ENCODE data around the gene TEKT5. TPM values are rescaled to one million over a fixed set of nuclear protein-coding genes. Genes with fewer than 3 reads are reported as not detected.
"Not testable (repeated sequence)": the region's sequence is repeated elsewhere in the genome, so short reads cannot be mapped to it uniquely, and the experiment has no call there.

TEKT5 gene
- total RNA-seq, 1 donor from 2014 or later, result not detected

DNA sequence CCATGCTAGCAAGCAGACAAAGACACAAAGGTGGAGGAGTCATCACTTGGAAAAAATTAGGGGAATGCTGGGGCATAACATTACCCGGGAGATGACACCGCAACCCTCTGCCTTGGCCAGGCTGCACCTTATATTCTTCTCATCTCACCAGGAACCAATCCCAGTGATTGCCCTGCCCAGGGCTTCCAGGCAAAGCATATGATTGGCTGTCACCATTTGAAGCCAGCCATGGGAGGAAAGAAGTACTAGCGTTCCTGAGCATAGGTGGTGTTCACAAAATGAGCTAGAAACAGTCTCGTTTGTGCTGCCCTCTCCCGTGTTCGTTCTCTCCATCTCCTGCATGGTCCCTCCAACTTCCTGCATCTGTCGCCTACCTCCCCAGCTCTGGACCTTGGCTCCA lies 29.6 kb downstream of the TEKT5 start:
- no peak for DNase-seq
- ATAC-seq (ENCODE audit: poor library complexity), result no peak
- intact Hi-C loops (cut with DNase I), result no loop called here

DNA sequence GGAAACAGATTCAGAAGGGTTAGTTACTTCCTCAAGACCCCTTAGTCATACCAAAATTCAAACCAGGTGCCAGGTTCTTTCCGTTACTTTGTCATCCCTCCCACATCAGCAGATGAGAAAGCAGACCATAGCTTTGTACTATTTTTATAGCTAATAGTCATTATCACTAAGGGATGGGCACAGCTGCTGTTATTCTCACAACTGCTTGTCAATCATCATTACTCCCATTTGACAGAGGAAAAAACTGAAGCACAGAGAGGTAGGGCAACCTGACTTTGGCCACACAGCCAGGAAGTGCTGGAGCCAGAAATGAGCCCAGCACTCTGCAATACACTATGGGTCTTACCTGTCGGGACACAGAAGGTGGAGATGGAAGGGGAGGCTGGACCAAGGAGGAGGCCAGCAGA lies 30.0 kb downstream of the TEKT5 start:
- ATAC-seq (ENCODE audit: poor library complexity) (no peak), DNase-seq (no peak)
- intact Hi-C loops (cut with DNase I), result no loop called here

DNA sequence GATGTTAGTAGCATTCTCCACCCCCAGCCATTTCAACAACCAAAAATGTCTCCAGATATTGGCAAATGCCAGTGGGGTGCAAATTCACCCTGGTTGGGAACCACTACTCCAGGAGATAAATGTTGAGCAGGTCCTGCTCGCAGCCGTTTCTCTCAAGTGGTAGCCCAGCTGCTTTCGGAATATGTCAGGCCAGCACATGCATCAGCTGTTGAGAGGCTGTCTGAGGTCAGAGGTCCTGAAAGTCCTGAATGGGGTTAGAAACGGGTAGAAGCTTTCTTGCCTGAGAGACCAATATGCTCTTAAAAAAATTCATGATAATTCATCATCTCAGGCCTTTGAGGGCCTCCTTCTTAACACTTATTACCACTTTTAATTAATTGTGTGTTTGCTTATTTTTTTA lies 31.0 kb downstream of the TEKT5 start:
- ATAC-seq (ENCODE audit: poor library complexity) (no peak), DNase-seq (no peak)
- intact Hi-C loops (cut with DNase I), result no loop called here

DNA sequence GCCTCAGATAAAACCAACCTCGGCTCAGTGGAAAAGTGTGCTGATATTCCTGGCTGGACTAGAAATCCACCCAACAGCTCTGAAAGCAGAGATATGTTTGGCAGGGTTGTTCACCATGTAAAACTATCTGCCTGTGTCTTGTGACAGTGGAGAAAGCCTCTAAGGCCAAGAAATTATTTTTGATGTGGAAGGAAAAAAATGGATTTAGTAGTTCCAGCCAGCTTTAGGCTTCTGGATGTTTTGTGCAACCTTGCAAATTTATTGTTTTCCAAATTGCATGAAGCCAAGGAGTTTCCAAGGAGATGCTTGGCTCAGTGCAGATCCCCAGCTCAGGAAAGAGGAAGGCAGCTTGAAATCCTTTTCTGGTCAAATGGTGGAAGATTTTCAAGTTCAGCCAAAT lies 31.6 kb downstream of the TEKT5 start:
- ATAC-seq (ENCODE audit: poor library complexity), result peak; percentile 65
- intact Hi-C loops (cut with DNase I), result no loop called here
- DNase-seq, result no peak

DNA sequence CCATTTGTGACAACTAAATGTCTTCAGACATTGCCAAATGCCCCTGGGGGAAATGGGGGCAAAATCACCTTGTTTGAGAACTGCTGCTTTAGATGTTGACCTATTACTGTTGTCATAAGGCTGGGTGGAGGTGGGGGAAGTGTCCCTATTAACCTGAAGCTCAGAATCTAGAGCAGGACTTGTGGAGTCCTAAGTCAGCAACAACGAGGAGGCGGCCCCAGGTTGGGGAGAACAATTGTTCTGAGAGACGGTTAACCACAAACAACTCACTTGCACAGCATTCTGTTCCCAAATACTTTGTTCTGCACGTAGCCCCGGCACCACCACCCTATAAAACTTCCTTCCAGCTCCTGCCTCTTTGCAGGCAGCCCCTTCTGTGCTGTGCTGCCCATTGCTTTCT lies 32.5 kb downstream of the TEKT5 start:
- intact Hi-C loops (cut with DNase I), result no loop called here
- ATAC-seq (ENCODE audit: poor library complexity) (no peak), DNase-seq (no peak)

DNA sequence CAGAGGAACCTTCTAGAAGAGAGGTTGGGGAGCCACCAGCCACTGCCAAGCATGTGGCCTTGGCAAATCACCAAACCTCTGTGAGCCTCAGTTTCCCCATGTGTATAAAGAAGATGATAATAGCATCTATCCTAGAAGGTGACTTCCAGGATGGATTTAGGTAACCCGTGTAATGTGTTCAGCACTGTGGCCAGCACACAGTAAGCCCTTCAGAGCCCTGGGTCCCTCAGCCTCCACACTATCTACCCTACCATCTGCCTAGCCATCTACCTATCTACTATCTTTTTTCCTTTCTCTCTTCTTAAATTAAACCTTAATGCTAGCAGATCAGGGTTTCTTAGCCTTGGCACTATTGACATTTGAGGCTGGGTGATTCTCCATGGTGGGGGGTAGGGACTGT lies 33.0 kb downstream of the TEKT5 start:
- intact Hi-C loops (cut with DNase I), result no loop called here
- no peak for ATAC-seq (ENCODE audit: poor library complexity)
- no peak for DNase-seq

DNA sequence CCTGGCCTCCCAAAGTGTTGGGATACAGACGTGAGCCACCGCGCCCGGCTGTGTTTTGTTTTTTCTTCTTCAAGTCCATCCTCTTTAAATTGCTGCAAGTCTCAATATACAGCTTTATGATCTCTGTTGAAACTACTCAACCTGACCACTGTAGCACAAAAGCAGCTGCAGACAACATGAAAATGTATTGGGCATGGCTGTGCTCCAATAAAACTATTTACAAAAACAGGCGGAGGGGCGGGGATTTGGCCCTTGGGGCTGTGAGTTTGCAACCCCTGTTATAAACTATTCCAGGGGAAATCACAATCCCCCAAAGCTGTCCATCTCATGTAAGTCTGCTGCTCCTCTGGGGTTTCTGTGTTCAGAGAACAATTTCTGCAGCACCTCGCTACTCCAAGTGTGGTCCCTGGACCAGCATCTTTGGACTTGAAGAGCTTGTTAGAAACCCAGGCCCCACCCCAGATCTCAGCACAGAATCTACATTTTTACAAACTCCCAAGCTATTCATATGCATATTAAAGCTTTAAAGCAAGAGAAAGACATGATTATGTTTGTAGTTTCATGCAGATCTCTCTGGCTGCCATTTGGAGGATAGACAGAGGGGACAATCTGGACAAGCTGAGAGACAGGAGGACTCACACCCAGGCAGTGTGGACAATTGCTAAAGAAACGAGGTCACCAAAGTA lies 33.6 kb downstream of the TEKT5 start:
- ATAC-seq (ENCODE audit: poor library complexity), result no peak
- DNase-seq, result no peak
- intact Hi-C loops (cut with DNase I), result no loop called here

DNA sequence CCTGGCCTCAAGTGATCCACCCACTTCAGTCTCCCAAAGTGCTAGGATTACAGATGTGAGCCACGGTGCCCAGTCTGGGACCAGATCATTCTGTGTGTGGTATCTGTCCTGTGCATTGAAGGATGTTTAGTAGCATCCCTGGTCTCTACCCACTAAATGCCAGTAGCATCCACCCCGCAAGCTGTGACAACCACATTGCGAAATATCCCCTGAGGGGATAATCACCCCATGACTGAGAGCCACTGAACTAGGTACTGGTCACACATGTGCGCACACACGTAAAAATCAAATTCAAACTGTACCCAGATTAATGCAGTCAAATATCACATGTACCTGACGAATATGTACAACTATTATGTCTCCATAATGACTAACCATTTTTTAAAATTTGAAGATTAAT lies 35.8 kb downstream of the TEKT5 start:
- intact Hi-C loops (cut with DNase I), result no loop called here
- DNase-seq (no peak), ATAC-seq (ENCODE audit: poor library complexity) (no peak)

DNA sequence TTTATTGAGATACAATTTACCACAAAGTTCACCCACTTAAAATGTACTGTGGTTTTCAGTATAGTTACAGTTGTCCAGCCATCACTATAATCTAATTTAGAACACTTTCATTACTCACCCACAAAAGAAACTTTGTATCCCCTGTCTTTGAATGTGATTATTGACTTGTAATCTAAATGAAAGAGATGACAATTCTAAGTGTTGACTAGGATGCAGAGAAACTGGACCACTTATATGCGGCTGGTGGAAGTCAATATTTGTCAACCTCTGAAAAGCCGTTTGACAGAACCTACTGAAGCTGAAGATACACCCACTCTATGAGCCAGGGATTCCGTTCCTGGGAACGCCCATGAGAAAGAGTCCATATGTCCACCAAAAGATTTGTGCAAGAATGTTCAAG lies 36.8 kb downstream of the TEKT5 start:
- no peak for DNase-seq
- no peak for ATAC-seq (ENCODE audit: poor library complexity)
- intact Hi-C loops (cut with DNase I), result no loop called here

DNA sequence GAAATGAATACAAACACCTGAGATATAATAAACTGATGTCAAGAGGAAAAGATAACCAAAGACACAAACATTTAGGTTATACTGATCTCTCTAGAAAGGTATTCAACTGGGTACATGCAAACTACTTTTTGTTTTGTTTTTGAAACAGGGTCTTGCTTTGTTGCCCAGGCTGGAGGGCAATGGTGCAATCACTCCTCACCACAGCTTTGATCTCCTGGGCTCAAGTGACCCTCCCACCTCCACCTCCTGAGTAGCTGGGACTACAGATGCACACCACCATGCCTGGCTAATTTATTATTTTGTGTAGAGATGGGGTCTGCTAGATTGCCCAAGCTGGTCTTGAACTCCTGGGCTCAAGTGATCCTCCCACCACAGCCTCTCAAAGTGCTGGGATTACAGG lies 38.1 kb downstream of the TEKT5 start:
- intact Hi-C loops (cut with DNase I), result no loop called here
- no peak for ATAC-seq (ENCODE audit: poor library complexity)
- DNase-seq, result no peak

DNA sequence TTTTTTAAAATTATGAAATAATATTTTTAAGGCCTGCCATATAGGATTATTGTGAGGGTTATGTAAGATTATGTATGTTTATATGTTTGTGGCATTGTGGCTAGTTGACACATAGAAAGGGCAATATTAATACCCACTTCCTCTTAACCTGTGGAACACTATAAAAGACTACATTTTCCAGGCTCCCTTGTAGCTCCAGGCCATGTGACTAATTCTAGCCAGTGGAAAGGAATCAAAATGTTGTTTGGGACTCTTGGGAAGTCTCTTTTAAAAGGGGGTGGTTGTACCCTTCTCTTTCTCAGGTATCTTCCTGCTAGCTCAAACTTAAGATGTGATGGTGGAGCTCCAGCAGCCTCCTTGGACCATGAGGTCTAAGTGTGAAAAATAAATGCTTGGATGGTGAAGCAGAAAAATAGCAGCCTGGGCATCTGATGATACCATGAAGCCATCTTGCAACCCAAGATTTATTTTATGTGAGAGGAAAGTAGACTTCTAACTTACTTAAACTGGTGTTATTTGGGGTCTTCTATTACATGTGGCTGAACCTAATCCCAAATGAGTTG lies 39.2 kb downstream of the TEKT5 start:
- DNase-seq (no peak), ATAC-seq (ENCODE audit: poor library complexity) (no peak)
- intact Hi-C loops (cut with DNase I), result no loop called here

DNA sequence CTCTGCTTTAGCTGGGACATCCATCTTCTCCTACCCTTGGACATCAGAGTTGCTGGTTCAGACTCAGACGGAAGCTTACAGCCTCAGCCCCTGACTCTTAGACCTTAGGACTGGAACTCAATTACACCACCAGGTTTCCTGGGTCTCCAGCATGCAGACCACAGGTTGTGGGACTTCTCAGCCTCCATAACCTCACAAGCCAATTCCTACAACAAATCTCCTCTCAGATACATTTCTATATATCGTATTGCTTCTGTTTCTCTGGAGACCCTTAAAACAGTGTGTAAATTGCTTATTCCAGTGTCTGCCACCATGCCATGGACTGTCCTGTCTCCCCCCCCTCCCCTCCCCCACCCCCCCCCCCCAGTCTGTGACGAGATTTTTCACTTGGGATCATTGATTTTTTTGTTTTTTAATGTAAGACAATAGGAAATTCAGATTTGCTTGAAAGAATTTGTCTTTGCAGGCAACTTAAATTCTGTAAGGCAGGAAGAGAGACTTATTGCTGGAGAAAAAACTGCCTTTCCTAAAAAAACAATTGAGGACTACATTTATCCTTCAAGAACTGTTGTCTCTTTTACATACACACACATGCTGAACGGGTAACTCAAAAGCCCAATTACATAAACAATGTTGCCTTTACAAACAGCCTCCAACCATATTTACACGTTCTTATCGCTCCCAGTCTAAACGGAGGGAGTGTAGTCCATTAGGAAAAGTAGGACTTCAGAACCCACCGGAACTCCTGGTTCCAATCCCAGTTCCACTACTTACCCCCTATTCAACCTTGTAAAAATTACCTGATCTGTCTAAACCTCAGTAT lies 39.9 kb downstream of the TEKT5 start:
- intact Hi-C loops (cut with DNase I), result no loop called here
- ATAC-seq (ENCODE audit: poor library complexity) (no peak), DNase-seq (no peak)

DNA sequence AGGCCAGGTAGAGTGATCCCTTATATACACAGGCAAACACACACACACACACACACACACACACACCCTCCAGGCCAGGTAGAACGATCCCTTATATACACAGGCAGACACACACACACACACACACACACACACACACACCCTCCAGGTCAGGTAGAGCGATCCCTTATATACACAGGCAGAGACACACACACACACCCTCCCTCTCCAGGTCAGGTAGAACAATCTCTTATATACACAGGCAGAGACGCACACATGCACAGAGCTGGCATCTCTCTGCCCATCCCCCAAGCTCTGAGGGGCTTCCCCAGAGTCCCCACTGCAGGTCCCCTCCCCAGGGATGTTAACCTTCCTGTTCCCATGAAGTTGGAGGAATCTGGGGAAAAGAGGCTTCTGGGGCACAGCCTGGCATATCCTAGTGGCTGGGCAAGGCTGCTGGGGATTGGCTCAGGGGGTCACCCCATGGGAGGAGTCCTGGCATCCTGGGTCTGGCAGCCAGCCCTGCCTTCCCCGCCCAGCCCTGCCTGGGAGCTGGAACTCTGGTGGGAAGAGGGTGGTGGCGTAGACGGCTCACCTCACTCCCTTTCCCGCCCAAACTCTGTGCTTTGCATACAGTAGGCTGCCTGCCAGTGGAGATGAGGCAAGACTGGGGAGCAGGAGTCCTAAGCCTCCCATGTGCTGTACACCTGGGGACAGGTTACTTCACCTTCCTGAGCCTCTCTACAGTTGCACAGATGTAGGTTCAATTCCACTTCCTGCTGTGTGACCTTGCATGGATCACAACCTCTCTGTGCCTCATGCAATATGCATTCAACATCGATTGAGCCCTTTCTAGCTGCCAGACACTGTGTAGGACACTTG lies 41.8 kb downstream of the TEKT5 start:
- ATAC-seq (ENCODE audit: poor library complexity), result peak; percentile 27
- intact Hi-C loops (cut with DNase I), result no loop called here

DNA sequence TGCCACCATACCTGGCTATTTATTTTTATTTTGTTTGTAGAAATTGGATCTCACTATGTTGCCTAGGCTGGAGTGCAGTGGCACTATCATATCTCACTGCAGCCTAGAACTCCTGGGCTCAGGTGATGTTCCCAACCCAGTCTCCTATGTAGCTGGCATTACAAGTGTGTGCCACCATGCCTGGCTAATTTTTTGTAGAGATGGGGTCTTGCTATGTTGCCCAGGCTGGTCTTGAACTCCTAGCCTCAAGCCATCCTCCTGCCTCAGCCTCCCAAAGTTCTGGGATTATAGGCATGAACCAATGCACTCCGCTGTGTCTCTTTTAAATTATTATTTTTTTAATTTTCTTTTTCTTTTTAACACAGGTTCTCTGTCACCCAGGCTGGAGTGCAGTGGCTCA lies 45.6 kb downstream of the TEKT5 start:
- DNase-seq; intact Hi-C loops (cut with DNase I); ATAC-seq (ENCODE audit: poor library complexity): not testable (repeated sequence)

More for the DNA sequence above, 41.8 kb downstream of the TEKT5 start:
- DNase-seq, result no peak

DNA sequence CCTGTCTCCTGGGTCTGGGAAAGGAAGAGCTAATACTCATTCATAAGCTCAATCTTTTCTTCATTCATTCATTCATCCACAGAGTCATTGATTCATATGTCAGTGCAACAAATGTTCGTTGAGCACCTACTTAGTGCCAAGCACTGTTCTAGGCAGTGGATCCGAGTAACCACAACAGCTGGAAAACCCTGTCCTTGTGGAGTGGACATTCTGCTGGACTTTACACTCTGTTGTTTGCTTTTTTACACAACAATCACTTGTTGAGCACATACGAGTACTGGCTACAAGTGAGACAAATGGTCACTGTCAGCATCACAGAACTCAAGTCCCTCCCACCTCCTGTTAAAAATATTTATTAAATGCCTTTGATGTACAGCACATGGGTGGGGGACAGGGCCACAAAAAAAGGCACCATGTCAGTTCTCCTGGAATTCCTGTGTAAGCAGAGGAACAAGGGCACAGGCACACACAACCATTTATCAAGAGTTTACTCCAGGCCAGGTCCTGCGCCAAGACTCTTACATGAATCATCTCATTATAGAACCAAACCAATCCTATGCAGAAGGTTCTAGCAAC lies 46.9 kb downstream of the TEKT5 start:
- ATAC-seq (ENCODE audit: poor library complexity), result no peak
- no peak for DNase-seq
- intact Hi-C loops (cut with DNase I), result no loop called here

DNA sequence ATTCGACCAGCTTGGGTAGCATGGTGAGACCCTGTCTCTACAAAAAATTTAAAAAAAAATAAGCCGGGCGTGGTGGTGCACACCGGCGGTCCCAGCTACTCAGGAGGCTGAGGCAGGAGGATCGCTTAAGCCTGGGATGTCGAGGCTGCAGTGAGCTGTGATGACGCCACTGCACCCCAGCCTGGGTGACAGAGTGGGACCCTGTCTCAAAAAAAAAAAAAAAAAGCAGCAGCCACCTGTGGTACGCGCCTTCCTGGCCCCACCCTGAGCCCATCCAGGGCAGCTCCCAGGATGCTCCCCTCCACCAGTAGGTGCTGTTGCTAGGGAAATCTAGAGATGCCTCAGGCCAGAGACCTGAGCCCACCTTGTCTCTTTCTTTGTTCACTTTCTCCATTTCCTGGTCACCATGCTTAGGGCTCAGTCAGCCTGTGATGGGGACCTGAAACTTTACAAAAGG lies 47.4 kb downstream of the TEKT5 start:
- intact Hi-C loops (cut with DNase I), result no loop called here
- ATAC-seq (ENCODE audit: poor library complexity) (no peak), DNase-seq (no peak)

DNA sequence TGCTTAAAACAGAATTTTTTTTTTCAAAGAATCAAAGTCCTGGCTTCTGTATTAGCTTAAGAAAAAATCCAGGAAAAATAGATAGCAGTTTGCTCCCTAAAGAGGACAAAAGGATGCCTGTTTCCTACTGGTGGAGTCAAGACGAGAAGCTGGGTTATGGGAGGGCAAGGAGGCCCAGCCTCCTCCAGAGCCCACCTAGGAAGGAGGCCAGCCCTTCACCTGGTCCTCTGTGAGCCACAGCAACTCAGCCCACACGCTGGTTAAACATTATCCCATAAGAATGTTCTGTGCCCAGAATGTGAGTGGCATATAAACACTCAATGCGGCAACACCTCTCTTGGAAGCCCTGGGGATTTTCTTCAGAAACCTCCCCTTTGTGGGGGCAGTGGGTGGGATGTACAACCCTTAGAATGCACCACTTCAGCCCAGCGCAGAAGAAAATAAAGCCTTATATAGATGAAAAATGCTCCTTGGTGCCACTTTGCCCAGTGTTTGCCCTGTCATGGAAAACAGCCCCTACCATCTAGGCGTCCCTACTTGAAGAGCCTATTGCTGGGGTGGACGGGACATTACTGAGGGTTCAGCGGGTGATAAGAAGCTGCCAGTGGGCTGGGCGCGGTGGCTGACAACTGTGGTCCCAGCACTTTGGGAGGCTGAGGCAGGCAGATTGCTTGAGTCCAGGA lies 48.0 kb downstream of the TEKT5 start:
- intact Hi-C loops (cut with DNase I), result no loop called here
- ATAC-seq (ENCODE audit: poor library complexity), result no peak
- DNase-seq, result no peak

DNA sequence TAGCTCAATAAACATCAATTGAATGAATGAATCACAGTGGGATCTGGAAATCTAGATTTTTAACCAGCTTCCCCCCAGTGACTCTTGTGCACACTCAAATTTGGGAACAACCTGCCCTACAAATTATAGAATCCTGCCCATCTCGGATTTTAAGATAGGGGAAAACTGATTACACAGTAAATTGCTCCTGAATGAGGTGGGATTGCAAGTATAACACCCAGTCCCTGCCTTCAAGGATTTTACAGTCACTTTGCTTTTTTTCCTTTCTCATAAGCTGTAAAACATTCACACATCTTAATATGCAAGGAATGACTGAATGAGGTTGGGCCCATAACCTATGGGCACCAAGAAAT lies 48.5 kb downstream of the TEKT5 start:
- no peak for ATAC-seq (ENCODE audit: poor library complexity)

More for the DNA sequence above, 48.5 kb downstream of the TEKT5 start:
- DNase-seq, result no peak
- intact Hi-C loops (cut with DNase I), result no loop called here
